CD4-positive, alpha-beta T cell (primary cell): ENCODE measurements around the gene THOC1. TPM values are rescaled to one million over a fixed set of nuclear protein-coding genes. Genes with fewer than 3 reads are reported as not detected.

ENCODE experiments used
- ATAC-seq: fragments of 200-7000 bp; cut with Tn5 transposase; one replicate; pipeline ENCODE4 v1.10.0; 2022; ENCODE audit warnings: mild to moderate bottlenecking; ENCODE audit not compliant: poor library complexity
- CTCF ChIA-PET: fragments of 350-600 bp; sonication (Branson Sonifier 250); formaldehyde crosslinking; loops from one replicate; lab custom pipeline; 2021; ENCODE audit warnings: antibody characterized with exemption, inconsistent platforms; lab: Charles Lee
- POLR2A ChIA-PET: fragments of 350-600 bp; sonication (Branson Sonifier 250); formaldehyde crosslinking; loops from one replicate; lab custom pipeline; 2021; ENCODE audit warnings: antibody characterized with exemption, inconsistent platforms; lab: Charles Lee
- DNase-seq, 14 experiments: peaks; one replicate each; pipeline ENCODE4 v3.0.0-alpha.2; 2013 to 2020; ENCODE audit warnings: mixed read lengths in 2 of 14
- H3K27ac ChIP-seq, 2 donors: one replicate each; pipeline versions ENCODE4 v1.5.1 to v1.7.0; 2013; ENCODE audit warnings: low read length in 2 of 2, low read depth in 1 of 2, mild to moderate bottlenecking in 1 of 2
- H3K27me3 ChIP-seq, 2 experiments: 1 replicate in 1 of 2; 2 replicates in 1 of 2; pipeline versions ENCODE4 v1.6.1 to v1.7.0; 2013; ENCODE audit warnings: low read length in 2 of 2, control low read depth in 1 of 2, mild to moderate bottlenecking in 1 of 2, moderate library complexity in 1 of 2; ENCODE audit not compliant: insufficient read depth in 2 of 2, control insufficient read depth in 1 of 2
- H3K36me3 ChIP-seq: one replicate; pipeline ENCODE4 v1.6.1; 2013; ENCODE audit warnings: low read length, control low read depth; ENCODE audit not compliant: insufficient read depth
- H3K4me1 ChIP-seq: one replicate; pipeline ENCODE4 v1.6.1; 2013; ENCODE audit warnings: low read length, control low read depth; ENCODE audit not compliant: insufficient read depth
- H3K4me3 ChIP-seq: one replicate; pipeline ENCODE4 v1.5.1; 2013; ENCODE audit warnings: mild to moderate bottlenecking, low read length, moderate library complexity
- H3K9me3 ChIP-seq, 2 experiments: 1 replicate in 1 of 2; 2 replicates in 1 of 2; pipeline versions ENCODE4 v1.6.1 to v1.7.0; 2013; ENCODE audit warnings: low read length in 2 of 2, mild to moderate bottlenecking in 2 of 2, control low read depth in 1 of 2, moderate library complexity in 1 of 2; ENCODE audit not compliant: control insufficient read depth in 1 of 2, insufficient read depth in 1 of 2
- H3K27ac Mint-ChIP-seq: one replicate; pipeline ENCODE4 v1.8.0; 2020; ENCODE audit warnings: mixed read lengths
- H3K27me3 Mint-ChIP-seq: one replicate; pipeline ENCODE4 v1.8.0; 2021; ENCODE audit warnings: mixed read lengths
- H3K36me3 Mint-ChIP-seq: one replicate; pipeline ENCODE4 v1.8.0; 2021; ENCODE audit warnings: low read depth, mixed read lengths
- H3K4me1 Mint-ChIP-seq: one replicate; pipeline ENCODE4 v1.8.0; 2021; ENCODE audit warnings: low read depth, mixed read lengths
- H3K4me3 Mint-ChIP-seq: one replicate; pipeline ENCODE4 v1.8.0; 2020; ENCODE audit warnings: mild to moderate bottlenecking, mixed read lengths
- H3K9me3 Mint-ChIP-seq: one replicate; pipeline ENCODE4 v1.8.0; 2020; ENCODE audit warnings: mixed read lengths
- intact Hi-C, 2 experiments: fragments of 100-400 bp; cut with DNase I in 1 of 2; cut with micrococcal nuclease in 1 of 2; formaldehyde crosslinking; loops; one replicate each; pipeline versions ENCODE4 v1.15.1 to v1.9.0; 2023 to 2025; cut with DNase I, micrococcal nuclease
- total RNA-seq, 174 experiments: library from RNA in 2 of 174; stranded (reverse) in 2 of 174; gene quantifications; one replicate each; pipeline ENCODE4 v1.2.3 and lab custom pipeline; 2021 to 2026
- TF ChIP-seq, protein P1 (sequence below): fragments of 200-600 bp; IDR thresholded peaks from one replicate; pipeline ENCODE4 v1.8.0; 2022; ENCODE audit warnings: antibody characterized with exemption, mild to moderate bottlenecking

Gene THOC1
- total RNA-seq, 2 experiments from 2014 or later: 92.9 to 96.5 TPM

DNA sequence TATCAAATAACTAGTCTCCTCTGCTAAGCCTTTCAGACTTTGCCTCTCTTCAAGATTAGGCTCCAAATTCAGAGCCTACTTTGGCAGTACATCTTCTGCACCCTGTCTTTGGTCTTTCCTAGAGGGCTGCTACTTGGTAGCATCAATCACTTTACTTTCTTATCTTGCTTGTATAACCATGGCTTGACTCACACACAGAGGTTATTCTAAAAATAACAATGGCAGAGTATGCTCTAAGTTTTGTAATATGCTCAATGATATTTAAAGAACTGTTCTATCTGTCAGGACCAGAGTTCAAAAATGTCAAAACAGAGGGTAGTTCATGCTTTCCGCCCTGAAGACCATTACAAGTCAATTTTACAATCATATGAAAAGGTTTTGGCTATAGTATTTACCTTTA is 27.7 kb downstream of the THOC1 start:
- H3K36me3 Mint-ChIP-seq: peaks cover 62% of the 10 kb centered on the region
- intact Hi-C loops: no loop called here
- no peaks in the 10 kb centered on the region for H3K9me3 ChIP-seq
- DNase-seq (no peak), ATAC-seq (no peak)
- H3K9me3 Mint-ChIP-seq: no peaks in the 10 kb centered on the region
- no peaks in the 10 kb centered on the region for H3K27me3 ChIP-seq
- H3K27me3 Mint-ChIP-seq: no peaks in the 10 kb centered on the region
- no peak overlapping the region for H3K4me3 ChIP-seq
- H3K36me3 ChIP-seq: peaks cover 29% of the 10 kb centered on the region
- no peak overlapping the region for H3K27ac ChIP-seq
- TF ChIP-seq, protein P1, sequence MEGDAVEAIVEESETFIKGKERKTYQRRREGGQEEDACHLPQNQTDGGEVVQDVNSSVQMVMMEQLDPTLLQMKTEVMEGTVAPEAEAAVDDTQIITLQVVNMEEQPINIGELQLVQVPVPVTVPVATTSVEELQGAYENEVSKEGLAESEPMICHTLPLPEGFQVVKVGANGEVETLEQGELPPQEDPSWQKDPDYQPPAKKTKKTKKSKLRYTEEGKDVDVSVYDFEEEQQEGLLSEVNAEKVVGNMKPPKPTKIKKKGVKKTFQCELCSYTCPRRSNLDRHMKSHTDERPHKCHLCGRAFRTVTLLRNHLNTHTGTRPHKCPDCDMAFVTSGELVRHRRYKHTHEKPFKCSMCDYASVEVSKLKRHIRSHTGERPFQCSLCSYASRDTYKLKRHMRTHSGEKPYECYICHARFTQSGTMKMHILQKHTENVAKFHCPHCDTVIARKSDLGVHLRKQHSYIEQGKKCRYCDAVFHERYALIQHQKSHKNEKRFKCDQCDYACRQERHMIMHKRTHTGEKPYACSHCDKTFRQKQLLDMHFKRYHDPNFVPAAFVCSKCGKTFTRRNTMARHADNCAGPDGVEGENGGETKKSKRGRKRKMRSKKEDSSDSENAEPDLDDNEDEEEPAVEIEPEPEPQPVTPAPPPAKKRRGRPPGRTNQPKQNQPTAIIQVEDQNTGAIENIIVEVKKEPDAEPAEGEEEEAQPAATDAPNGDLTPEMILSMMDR: no peak
- no peaks in the 10 kb centered on the region for H3K4me1 ChIP-seq
- peaks cover 10% of the 10 kb centered on the region for H3K4me1 Mint-ChIP-seq
- H3K27ac Mint-ChIP-seq: no peak overlapping the region
- ChIA-PET POLR2A (no interaction called here), CTCF (no interaction called here)
- no peak overlapping the region for H3K4me3 Mint-ChIP-seq

DNA sequence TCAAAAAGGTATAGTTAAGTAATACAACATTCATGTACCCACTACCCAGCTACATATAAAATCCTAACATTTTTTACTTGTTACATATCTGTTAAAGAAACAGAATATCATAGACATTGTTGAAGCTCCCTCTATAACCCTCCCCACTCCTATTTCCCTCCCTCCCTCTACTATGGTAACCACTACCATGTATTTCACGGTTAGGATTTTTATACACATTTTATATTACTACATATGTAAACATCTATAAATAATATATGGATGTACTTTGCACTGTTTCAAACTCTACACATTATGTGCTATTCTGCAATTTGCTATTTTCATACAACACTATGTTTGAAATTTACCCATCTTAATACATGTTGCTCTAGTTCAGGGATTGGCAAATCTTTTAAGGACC is 36.3 kb downstream of the THOC1 start:
- H3K36me3 Mint-ChIP-seq: peaks cover 41% of the 10 kb centered on the region
- no peaks in the 10 kb centered on the region for H3K4me1 ChIP-seq
- H3K27me3 ChIP-seq: no peaks in the 10 kb centered on the region
- ATAC-seq (no peak), DNase-seq (no peak)
- H3K36me3 ChIP-seq: peaks cover 17% of the 10 kb centered on the region
- no peak overlapping the region for H3K4me3 ChIP-seq
- H3K4me3 Mint-ChIP-seq: no peak overlapping the region
- ChIA-PET CTCF (no interaction called here), POLR2A (no interaction called here)
- no peaks in the 10 kb centered on the region for H3K9me3 Mint-ChIP-seq
- no peak overlapping the region for H3K27ac Mint-ChIP-seq
- no peaks in the 10 kb centered on the region for H3K9me3 ChIP-seq
- TF ChIP-seq, protein P1: no peak
- H3K27me3 Mint-ChIP-seq: no peaks in the 10 kb centered on the region
- intact Hi-C loops: no loop called here
- H3K4me1 Mint-ChIP-seq: no peaks in the 10 kb centered on the region
- H3K27ac ChIP-seq: no peak overlapping the region

DNA sequence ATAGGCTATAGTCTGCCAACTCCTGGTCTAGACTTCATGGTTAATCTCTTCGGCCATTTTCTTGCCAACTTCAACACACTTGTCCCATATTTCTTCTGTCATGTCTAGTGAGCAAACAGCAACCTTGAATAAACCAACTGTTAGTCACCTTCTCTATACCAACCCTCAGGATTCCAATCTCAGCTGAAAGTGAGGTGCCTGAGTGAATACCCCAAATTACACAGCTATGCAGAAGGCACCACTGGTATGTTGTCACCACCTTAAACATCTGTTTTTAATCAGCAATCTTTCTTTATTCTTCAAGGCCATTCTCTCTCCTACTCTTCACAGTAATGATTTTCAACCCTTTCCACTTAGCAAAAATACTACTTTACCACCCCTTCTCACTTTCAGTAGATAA is 39.3 kb downstream of the THOC1 start:
- H3K4me1 ChIP-seq: no peaks in the 10 kb centered on the region
- no peak overlapping the region for H3K4me3 Mint-ChIP-seq
- no peak overlapping the region for H3K27ac ChIP-seq
- CTCF ChIA-PET: interaction anchor here (1.5 kb wide), 1 partner anchor 16 kb away, joined by 4 read pairs; no protein-coding TSS in a partner anchor
- H3K9me3 Mint-ChIP-seq: no peaks in the 10 kb centered on the region
- H3K4me3 ChIP-seq: no peak overlapping the region
- DNase-seq (no peak), ATAC-seq (no peak)
- no peaks in the 10 kb centered on the region for H3K27me3 Mint-ChIP-seq
- TF ChIP-seq, protein P1: no peak
- intact Hi-C loops: no loop called here
- no peaks in the 10 kb centered on the region for H3K4me1 Mint-ChIP-seq
- H3K9me3 ChIP-seq: no peaks in the 10 kb centered on the region
- peak overlapping the region; percentile 40 for H3K27ac Mint-ChIP-seq
- H3K27me3 ChIP-seq: no peaks in the 10 kb centered on the region
- POLR2A ChIA-PET: no interaction called here
- H3K36me3 Mint-ChIP-seq: peaks cover 68% of the 10 kb centered on the region
- peaks cover 40% of the 10 kb centered on the region for H3K36me3 ChIP-seq
